Vagina (tissue), 2 donors: ENCODE results near the gene PSTK.

Experiments
- CTCF ChIP-seq, 3 experiments: fragments of 450-650 bp in 2 of 3; fragments of 200-600 bp in 1 of 3; sonication (generic) in 1 of 3; IDR thresholded peaks; one replicate each; pipeline ENCODE4 v1.5.1; 2017 to 2019; ENCODE audit warnings: antibody characterized with exemption in 3 of 3, mild to moderate bottlenecking in 2 of 3, moderate library complexity in 2 of 3
- POLR2A ChIP-seq, 2 donors: fragments of 450-650 bp; IDR thresholded peaks; one replicate each; pipeline ENCODE4 v1.6.1; 2017; ENCODE audit warnings: antibody characterized with exemption in 2 of 2, mild to moderate bottlenecking in 2 of 2, moderate library complexity in 2 of 2

GRCh38 chr10:122992031-122992585 lies 11.9 kb downstream of the PSTK start:
- TF ChIP-seq CTCF (IDR thresholded peaks at IDR 0.05) (no peak), POLR2A (IDR thresholded peaks at IDR 0.05) (no peak)
